Endometrial microvascular endothelial cells (primary cell): Measurements from ENCODE around the gene GPR137B. TPM values are rescaled to one million over a fixed set of nuclear protein-coding genes. Genes with fewer than 3 reads are reported as not detected.
"Not testable (repeated sequence)": the region's sequence is repeated elsewhere in the genome, so short reads cannot be mapped to it uniquely, and the experiment has no call there.

Experiments
- in situ Hi-C: cut with HindIII; loops from 2 replicates; pipeline ENCODE4 v1.10.0; 2017; ENCODE audit warnings: low sequenced_read_pairs, low pct_unique_long_range_greater_than_20kb; ENCODE audit errors: inconsistent ontology term
- total RNA-seq: library from RNA; depleted of rRNA; stranded (reverse); fragments of >200 nt; gene quantifications from one replicate; pipeline ENCODE4 v1.2.3, GENCODE V29; 2015; ENCODE audit errors: inconsistent ontology term

The GPR137B gene, protein sequence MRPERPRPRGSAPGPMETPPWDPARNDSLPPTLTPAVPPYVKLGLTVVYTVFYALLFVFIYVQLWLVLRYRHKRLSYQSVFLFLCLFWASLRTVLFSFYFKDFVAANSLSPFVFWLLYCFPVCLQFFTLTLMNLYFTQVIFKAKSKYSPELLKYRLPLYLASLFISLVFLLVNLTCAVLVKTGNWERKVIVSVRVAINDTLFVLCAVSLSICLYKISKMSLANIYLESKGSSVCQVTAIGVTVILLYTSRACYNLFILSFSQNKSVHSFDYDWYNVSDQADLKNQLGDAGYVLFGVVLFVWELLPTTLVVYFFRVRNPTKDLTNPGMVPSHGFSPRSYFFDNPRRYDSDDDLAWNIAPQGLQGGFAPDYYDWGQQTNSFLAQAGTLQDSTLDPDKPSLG
- total RNA-seq = 3.2 TPM

DNA sequence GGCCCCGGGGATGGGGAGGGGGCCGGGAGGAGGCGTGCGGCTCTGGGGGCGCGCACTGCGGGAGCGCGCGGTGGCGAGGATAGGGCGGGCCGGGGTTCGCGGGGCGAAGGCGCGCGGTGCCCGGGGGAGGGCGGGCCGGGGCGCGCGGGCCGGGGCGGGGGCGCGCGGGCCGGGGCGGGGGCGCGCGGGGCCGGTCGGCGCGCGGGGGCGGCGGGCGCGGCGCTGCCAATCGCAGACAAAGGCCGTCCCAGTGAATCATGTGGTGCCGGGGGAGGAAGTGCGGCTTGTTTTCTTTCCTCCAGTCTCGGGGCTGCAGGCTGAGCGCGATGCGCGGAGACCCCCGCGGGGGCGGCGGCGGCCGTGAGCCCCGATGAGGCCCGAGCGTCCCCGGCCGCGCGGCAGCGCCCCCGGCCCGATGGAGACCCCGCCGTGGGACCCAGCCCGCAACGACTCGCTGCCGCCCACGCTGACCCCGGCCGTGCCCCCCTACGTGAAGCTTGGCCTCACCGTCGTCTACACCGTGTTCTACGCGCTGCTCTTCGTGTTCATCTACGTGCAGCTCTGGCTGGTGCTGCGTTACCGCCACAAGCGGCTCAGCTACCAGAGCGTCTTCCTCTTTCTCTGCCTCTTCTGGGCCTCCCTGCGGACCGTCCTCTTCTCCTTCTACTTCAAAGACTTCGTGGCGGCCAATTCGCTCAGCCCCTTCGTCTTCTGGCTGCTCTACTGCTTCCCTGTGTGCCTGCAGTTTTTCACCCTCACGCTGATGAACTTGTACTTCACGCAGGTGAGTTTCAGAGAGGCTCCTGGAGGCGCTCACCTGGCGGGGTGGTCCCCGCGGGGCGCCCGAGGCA lies at the start of gene GPR137B:
GPR137B (plus strand) TSS at position 287 of the 851 bp plus-strand sequence; CDS start at position 371, 84 bp downstream.
- in situ Hi-C loops = loop anchor here (25.0 kb wide), 1 partner anchor 345 kb away; no protein-coding TSS in a partner anchor

DNA sequence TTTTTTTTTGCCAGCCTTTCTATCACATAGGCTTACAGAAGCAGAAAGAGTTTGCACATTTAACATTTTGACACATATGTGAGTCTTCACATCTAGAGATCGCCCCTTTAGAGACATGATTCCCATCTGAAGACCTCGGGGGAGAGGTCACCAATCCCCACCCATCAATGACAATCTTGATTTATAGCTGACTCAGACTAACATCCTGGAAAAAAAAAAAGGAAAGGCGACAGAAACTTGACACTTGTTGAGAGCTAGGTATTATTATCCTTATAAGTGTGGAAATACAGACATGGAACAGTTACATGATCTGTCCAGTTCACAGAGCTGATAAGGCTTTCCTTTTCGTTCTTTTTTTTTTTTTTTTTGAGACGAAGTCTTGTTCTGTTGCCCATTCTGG lies 49.4 kb upstream of the GPR137B start:
- in situ Hi-C loops = no loop called here

DNA sequence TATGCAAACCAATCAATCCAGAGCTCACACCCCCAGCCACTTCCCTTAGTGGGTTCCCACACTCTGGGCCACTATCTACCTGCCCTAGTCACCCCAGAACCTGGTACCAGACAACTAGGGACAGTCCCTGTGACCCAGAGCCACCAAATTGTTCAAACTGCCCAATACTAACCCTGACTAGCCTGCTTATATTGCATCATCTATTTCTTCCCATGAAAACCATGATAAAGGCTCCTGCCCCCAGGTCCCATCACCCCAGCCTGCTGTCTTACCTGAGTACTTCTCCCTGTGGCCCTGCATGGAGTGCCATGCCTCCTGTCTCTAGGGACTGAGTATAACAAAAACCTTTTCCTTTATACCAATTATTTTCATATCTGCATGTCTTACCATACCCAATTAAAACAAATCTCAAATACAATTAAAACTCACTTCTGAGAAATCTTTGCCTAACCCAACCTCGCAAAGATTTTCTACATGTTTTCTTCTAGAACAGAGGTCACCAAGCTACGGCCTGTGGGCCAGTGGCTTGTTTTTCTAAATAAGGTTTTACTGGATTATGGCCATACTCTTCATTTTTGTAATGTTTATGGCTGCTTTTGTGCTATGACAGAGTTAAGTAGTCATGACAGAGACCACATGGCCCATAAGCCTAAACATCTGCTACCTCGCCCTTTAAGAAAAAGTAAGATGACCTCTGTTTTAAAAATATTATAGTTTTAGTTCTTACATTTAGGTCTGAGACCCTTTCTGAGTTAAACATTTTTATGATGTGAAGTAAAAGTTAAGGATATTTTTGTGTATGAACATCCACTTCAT lies 46.4 kb upstream of the GPR137B start:
- in situ Hi-C loops = no loop called here

DNA sequence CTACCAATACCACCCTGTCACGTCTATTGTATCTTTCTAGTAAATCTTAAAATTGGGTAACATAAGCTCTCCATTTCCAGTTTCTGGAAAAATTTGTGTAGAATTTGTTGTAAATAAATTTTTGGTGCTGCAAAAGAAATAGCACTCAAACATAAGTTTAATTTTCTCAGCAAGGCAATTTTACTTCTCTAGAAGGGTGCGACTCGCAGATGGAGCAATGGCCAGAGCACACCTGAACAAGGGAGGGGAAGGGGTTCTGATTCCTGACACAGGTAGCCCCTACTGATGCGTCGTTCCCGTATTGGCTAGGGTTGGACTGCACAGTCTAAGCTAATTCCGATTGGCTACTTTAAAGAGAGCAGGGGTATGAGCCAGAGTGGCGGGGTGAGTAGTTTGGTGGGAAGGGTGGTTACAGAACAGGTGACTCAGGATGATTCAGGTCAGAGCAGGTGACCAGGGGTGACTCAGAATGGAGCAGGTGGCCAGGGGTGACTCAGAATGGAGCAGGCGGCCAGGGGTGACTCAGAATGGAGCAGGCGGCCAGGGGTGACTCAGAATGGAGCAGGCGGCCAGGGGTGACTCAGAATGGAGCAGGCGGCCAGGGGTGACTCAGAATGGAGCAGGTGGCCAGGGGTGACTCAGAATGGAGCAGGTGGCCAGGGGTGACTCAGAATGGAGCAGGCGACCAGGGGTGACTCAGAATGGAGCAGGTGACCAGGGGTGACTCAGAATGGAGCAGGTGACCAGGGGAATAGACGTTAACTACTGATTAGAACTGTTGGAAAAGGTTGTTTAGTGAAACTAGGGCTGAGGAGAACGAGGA lies 45.5 kb upstream of the GPR137B start:
- in situ Hi-C loops = not testable (repeated sequence)

DNA sequence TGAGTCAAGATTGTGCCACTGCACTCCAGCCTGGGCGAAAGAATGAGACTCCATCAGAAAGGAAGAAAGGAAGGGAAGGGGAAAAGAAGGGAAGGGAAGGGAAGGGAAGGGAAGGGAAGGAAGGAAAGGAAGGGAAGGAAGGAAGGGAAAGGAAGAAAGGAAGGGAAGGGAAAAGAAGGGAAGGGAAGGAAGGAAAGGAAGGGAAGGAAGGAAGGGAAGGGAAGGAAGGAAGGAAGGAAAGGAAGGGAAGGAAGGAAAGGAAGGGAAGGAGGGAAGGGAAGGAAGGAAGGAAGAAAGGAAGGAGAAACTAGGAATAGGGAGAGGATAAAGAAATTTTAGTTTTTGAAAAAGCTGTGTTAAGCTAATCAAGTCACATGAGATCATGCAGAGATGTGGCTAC lies 44.1 kb upstream of the GPR137B start:
- in situ Hi-C loops = no loop called here

DNA sequence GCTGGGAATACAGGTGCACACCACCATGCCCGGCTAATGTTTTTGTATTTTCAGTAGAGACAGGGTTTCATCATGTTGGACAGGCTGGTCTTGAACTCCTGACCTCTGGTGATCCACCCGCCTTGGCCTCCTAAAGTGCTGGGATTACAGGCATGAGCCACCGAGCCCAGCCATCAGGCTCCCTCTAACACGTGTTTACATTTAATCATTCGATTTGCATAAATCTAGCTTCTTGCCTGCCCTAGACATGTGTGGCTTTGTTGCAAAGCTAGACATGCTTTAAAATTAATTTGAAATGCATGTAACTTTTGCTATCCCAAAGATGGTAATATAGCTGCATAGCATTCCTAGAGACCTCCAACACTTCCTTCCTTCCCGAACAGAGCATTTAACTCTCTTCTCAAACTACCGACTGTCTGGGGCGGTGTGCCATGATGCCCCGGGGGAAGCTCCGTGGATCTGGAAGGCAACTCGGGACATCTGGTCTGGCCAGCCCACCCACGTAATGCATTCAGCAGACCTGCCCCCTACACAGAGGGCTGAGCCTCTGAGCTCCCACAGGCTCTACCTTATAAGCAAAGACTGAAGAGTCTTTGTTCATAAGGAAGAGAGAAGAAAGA lies 42.9 kb upstream of the GPR137B start:
- in situ Hi-C loops = no loop called here

DNA sequence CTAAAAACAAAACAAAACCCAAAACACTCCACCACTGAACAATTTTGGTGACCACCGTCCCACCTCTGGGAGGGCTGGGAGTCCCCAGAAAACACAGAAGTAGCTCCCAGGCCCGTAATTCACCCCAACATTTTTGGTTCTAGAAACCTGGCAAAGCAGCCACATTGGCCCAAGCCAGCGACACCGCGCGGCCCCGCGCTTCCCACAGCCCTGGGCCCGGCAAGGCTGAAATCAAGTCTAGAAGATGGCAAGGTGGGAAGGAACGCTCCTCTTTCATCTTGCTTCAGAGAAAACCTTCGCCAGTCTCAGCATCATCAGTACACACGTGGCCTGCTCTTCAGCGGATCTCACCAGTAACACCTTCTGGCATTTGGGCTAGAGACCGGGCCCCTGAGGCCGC lies 41.5 kb upstream of the GPR137B start:
- in situ Hi-C loops = no loop called here

DNA sequence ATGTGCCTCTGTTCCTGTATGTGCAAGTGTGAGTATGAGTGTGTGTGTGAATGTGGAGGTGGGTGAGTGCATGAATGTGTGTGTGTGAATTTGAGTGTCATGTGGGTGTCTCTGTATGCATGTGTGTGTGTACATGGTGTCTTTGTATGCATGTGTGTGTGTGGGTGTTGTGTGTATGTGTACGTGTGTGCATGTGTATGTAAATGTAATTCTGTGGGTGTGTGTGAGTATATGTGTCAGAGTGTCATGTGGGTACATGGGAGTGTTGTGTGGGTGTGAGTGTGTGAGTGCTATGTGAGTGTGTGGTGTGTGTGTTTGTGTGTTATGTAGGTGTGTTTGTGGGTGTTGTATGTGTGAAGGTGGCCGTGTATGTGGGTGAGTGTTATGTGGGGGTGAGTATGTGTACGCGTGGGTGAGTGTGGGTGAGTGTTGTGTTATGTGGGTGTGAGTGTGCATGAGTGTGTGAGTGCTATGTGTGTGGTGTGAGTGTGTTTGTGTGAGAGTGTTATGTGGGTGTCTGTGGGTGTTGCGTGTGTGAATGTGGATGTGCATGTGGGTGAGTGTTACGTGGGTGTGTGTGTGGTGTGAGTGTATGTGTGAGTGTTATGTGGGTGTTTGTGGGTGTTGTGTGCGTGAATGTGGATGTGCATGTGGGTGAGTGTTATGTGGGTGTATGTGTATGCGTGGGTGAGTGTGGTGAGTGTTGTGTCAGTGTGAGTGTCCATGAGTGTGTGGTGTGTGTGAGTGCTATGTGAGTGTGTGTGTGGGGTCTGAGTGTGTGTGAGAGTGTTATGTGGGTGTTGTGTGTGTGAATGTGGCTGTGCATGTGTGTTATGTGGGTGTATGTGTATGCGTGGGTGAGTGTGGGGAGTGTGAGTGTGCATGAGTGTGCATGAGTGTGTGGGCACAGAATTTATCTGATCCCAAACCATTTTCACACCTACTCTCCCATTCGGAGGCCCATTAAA lies 40.8 kb upstream of the GPR137B start:
- in situ Hi-C loops = no loop called here

DNA sequence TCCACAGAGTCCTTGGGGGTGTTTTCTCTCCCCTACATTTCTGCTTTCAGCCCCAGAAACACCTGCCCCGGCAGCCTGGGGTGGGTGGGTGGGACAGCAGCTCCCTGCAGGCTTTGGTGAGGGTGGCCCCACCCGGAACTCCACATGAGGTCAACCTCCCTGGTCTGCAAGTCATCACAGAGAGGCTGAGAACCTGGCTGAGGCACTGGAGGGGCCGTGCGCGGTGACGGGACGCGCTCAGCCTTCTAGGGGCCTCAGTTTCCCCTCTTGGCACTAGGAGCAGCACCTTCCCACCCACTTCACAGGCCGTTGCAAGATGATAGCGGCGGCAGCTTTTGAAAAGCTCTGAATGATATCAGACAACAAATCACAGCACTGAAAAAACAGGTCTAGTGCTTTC lies 39.7 kb upstream of the GPR137B start:
- in situ Hi-C loops = no loop called here

DNA sequence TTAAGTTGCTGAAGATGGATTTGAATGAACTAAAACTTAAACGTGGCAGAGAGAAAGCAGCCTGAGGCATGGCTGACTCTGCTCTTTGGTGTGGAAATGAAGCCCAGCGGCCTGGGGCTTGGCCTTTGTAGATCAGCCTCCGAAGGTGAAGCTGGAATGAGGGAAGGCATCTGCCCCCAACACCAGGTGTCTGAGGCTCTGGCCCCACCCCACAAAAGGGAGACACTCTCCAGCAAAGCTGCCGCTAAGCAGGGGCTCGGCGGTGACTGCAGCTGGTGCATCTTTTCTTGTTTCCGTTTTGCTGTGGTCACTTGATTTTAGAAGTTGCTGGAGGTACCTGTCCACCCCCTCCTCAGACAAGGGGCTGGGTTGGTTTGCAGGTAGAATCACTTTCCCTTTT lies 39.3 kb upstream of the GPR137B start:
- in situ Hi-C loops = no loop called here

DNA sequence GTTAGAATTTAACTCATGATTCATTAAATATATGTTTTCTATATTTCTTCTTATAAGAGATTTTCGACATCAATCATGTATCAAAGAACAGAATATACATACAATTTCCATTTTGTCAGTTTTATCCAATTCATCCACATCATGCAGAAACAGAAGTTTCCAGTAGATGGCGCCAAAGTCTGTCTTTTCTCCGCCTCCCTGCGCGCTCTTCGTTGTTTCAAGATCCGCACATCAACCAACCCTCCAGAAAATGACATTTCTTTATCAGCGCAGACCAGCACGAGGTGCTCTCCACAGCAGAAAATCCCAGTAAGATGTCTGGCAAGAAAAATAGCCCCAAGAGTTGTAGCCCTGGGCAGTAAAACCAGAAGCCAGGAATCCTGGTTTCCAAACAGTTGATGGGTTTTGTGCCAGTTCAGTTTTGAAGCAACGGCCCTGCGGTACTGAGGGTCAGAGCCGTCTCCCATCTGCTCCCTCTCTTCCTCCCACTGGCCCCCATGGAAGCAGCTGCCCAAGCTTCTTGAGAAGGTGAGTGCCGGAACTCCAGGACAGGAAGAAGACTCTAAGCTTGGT lies 38.6 kb upstream of the GPR137B start:
- in situ Hi-C loops = no loop called here

DNA sequence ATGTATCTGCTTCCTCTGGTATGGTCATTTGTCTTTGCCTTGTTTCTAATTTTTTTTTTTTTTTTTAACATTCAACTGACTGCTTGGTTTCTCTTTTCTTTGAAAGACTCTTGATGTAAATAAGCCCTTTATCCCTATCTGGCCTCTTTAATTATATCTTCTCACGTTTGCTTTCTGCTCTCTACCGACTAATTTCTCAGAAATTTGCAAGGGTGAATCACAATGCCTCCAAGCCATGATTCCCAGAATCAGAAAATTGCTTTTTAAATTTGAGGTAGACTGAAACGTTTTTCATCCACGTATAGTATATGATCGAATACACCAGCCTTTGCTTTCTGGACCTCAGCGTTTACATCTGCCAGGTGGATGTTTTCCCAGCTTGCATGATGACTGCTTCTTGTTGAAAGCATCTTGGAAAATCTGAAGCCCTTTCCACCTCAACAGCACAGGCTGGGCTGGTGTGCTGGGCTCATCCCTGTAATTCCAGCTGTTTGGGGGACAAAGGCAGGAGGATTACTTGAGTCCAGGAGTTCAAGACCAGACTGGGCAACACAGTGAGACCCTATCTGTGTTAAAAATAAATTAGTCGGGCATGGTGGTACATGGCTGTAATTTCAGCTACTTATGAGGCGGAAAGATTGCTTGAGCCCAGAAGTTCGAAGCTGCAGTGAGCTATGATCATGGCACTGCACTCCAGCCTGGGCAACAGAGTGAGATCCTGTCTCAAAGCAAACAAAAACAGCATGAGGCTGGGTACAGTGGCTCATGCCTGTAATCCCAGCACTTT lies 35.0 kb upstream of the GPR137B start:
- in situ Hi-C loops = no loop called here

DNA sequence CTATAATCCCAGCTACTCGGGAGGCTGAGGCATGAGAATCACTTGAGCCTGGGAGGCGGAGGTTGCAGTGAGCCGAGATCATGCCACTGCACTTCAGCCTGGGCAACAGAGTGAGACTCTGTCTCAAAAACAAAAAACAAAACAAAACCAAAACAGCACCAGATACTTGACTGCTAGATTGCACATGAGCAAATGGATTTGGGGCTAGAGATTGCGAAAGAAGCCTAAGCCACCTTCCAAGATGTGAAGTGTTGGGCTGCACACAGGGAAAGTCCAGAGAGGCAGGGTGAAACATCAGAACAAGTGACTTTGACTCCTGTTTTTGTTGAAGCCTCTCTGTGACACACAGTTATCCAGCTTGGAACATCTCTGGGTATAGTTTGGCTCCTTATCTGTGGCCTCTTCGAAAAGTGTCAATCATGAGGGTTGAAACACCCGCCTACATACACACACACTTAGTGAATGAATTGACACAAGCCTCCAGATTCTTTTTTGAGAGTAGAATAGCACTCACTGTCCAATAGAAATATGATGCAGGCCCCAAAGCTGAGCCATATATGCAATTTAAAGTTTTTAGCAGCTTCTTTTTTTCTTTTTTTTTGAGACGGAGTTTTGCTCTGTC lies 34.2 kb upstream of the GPR137B start:
- in situ Hi-C loops = no loop called here

DNA sequence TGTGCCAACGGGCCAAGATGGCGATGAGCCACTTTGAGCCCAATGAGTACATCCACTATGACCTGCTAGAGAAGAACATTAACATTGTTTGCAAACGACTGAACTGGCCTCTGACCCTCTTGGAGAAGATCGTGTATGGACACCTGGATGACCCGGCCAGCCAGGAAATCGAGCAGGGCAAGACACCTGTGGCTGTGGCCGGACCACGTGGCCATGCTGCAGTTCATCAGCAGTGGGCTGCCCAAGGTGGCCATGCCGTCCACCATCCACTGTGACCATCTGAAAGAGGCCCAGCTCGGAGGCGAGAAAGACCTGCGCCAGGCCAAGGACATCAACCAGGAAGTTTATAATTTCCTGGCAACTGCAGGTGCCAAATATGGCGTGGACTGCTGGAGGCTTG lies 32.2 kb upstream of the GPR137B start:
- in situ Hi-C loops = no loop called here

DNA sequence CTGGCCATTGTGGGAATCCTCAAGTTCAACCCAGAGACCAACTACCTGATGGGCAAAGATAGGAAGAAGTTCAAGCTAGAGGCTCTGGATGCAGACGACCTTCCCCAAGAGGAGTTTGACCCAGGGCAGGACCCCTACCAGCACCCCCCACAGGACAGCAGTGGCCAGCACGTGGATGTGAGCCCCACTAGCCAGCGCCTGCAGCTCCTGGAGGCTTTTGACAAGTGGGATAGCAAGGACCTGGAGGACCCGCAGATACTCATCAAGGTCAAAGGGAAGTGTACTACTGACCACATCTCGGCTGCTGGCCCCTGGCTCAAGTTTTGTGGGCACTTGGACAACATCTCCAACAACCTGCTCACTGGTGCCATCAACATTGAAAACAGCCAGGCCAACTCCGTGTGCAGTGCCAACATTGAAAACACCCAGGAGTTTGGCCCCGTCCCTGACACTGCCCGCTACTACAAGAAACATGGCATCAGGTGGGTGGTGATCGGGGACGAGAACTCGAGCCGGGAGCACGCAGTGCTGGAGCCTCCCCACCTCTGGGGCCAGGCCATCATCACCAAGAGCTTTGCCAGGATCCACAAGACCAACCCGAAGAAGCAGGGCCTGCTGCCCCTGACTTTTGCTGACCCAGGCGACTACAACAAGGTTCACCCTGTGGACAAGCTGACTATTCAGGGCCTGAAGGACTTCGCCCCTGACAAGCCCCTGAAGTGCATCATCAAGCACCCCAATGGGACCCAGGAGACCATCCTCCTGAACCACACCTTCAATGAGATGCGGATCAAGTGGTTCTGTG lies 30.6 kb upstream of the GPR137B start:
- in situ Hi-C loops = no loop called here
